DND-41 (cell line): Measurements from ENCODE around the gene PRKCD.

Experiments used
- ATAC-seq: fragments of 200-7000 bp; cut with Tn5 transposase; 3 replicates; pipeline ENCODE4 v1.9.1; 2021; ENCODE audit warnings: low read depth; ENCODE audit not compliant: insufficient read depth
- DNase-seq: peaks from one replicate; pipeline ENCODE4 v3.0.0-alpha.2; 2020
- H2AFZ ChIP-seq: 2 replicates; pipeline ENCODE4 v1.6.0; 2012; ENCODE audit warnings: low read depth, low read length
- H3K27ac ChIP-seq: 2 replicates; pipeline ENCODE4 v1.5.1; 2012; ENCODE audit warnings: low read length, inconsistent platforms
- H3K27me3 ChIP-seq: fragments of 200-600 bp; sonication (generic); 2 replicates; pipeline ENCODE4 v1.6.0; 2012; ENCODE audit warnings: low read length, mild to moderate bottlenecking, inconsistent platforms; ENCODE audit not compliant: insufficient read depth, poor library complexity
- H3K36me3 ChIP-seq: 2 replicates; pipeline ENCODE4 v1.5.1; 2012; ENCODE audit warnings: low read length, inconsistent platforms; ENCODE audit not compliant: insufficient read depth
- H3K4me1 ChIP-seq: 2 replicates; pipeline ENCODE4 v1.5.1; 2012; ENCODE audit warnings: mild to moderate bottlenecking, low read length; ENCODE audit not compliant: insufficient read depth
- H3K4me2 ChIP-seq: 2 replicates; pipeline ENCODE4 v1.6.0; 2012; ENCODE audit warnings: mild to moderate bottlenecking, moderate library complexity, low read length, inconsistent platforms; ENCODE audit not compliant: insufficient read depth
- H3K4me3 ChIP-seq, 2 experiments: fragments of 200-600 bp in 1 of 2; shearing (Covaris generic) in 1 of 2; 2 replicates each; pipeline ENCODE4 v1.5.1; 2012 to 2016; ENCODE audit warnings: inconsistent platforms in 2 of 2, low read length in 2 of 2, mild to moderate bottlenecking in 2 of 2, low read depth in 1 of 2, moderate library complexity in 1 of 2
- H3K79me2 ChIP-seq: 2 replicates; pipeline ENCODE4 v1.6.0; 2012; ENCODE audit warnings: low read length, inconsistent platforms; ENCODE audit not compliant: insufficient read depth
- H3K9ac ChIP-seq: 2 replicates; pipeline ENCODE4 v1.6.0; 2012; ENCODE audit warnings: low read depth, mild to moderate bottlenecking, inconsistent platforms, low read length, moderate library complexity
- H3K9me3 ChIP-seq: 2 replicates; pipeline ENCODE4 v1.5.1; 2012; ENCODE audit warnings: low read length, moderate library complexity, mild to moderate bottlenecking, inconsistent platforms; ENCODE audit not compliant: insufficient read depth, severe bottlenecking
- H4K20me1 ChIP-seq: 2 replicates; pipeline ENCODE4 v1.6.0; 2012; ENCODE audit warnings: low read length; ENCODE audit not compliant: insufficient read depth
- CTCF ChIP-seq: IDR thresholded peaks from 2 replicates; pipeline ENCODE4 v1.5.1; 2012; ENCODE audit warnings: borderline replicate concordance, low read length, moderate library complexity, mild to moderate bottlenecking; ENCODE audit not compliant: poor library complexity, severe bottlenecking; ENCODE audit errors: extremely low read depth
- EZH2 ChIP-seq: IDR thresholded peaks from 3 replicates; pipeline ENCODE4 v1.6.1; 2012; ENCODE audit warnings: borderline replicate concordance, low read depth, mild to moderate bottlenecking, moderate library complexity, low read length, inconsistent platforms; ENCODE audit not compliant: severe bottlenecking

The PRKCD gene

GRCh38 chr3:53190659-53191058 lies 29.6 kb downstream of the PRKCD start:
- Histone ChIP-seq H3K36me3 (no peaks in the 10 kb centered on the region), H4K20me1 (no peaks in the 10 kb centered on the region; the same call in 1 of the 2 replicates), H3K27me3 (no peaks in the 10 kb centered on the region), H3K79me2 (no peaks in the 10 kb centered on the region), H3K9me3 (no peaks in the 10 kb centered on the region), H3K4me3 (no peak overlapping the region), H3K27ac (no peak overlapping the region), H3K4me1 (peaks cover 2% of the 10 kb centered on the region), H2AFZ (no peak overlapping the region), H3K9ac (no peak overlapping the region), H3K4me2 (no peak overlapping the region)
- ATAC-seq (no peak), DNase-seq (no peak)
- TF ChIP-seq EZH2 (no peak), CTCF (no peak)

- H3K27me3 ChIP-seq = peaks cover 3% of the 10 kb centered on the region
- TF ChIP-seq EZH2 (no peak), CTCF (no peak)
- H3K4me3 ChIP-seq = no peak overlapping the region
- no peaks in the 10 kb centered on the region for H3K36me3 ChIP-seq
- H3K9me3 ChIP-seq = no peaks in the 10 kb centered on the region
- H3K9ac ChIP-seq = no peak overlapping the region
- ATAC-seq = no peak
- no peak overlapping the region for H2AFZ ChIP-seq
- H3K79me2 ChIP-seq = no peaks in the 10 kb centered on the region
- no peak for DNase-seq
- H3K4me2 ChIP-seq = no peak overlapping the region
- no peaks in the 10 kb centered on the region; the same call in 1 of the 2 replicates for H4K20me1 ChIP-seq
- H3K27ac ChIP-seq = no peak overlapping the region
- peaks cover 4% of the 10 kb centered on the region for H3K4me1 ChIP-seq
Observed at GRCh38 chr3:53191836-53192480, 30.9 kb downstream of the PRKCD start.

- no peak overlapping the region for H2AFZ ChIP-seq
- H3K9me3 ChIP-seq = no peaks in the 10 kb centered on the region
- no peak overlapping the region for H3K4me3 ChIP-seq
- H3K36me3 ChIP-seq = no peaks in the 10 kb centered on the region
- no peaks in the 10 kb centered on the region for H3K79me2 ChIP-seq
- no peak overlapping the region for H3K4me2 ChIP-seq
- no peak overlapping the region for H3K9ac ChIP-seq
- no peak for DNase-seq
- H3K27me3 ChIP-seq = peaks cover 3% of the 10 kb centered on the region
- ATAC-seq = no peak
- H4K20me1 ChIP-seq = no peaks in the 10 kb centered on the region; the same call in 1 of the 2 replicates
- H3K4me1 ChIP-seq = peaks cover 4% of the 10 kb centered on the region
- no peak overlapping the region for H3K27ac ChIP-seq
- no peak for TF ChIP-seq CTCF
- no peak for TF ChIP-seq EZH2
Observed at GRCh38 chr3:53192608-53193007, 31.6 kb downstream of the PRKCD start.
